Measurements from ENCODE around the gene IRX6. TPM values are rescaled to one million over a fixed set of nuclear protein-coding genes. Genes with fewer than 3 reads are reported as not detected.

IRX6 gene
- total and polyA plus RNA-seq, 2 of the 8 experiments (the other 6 are each of a cell fraction or from before 2014, with no cell fraction given): 0.61 TPM; not detected in 1

DNA sequence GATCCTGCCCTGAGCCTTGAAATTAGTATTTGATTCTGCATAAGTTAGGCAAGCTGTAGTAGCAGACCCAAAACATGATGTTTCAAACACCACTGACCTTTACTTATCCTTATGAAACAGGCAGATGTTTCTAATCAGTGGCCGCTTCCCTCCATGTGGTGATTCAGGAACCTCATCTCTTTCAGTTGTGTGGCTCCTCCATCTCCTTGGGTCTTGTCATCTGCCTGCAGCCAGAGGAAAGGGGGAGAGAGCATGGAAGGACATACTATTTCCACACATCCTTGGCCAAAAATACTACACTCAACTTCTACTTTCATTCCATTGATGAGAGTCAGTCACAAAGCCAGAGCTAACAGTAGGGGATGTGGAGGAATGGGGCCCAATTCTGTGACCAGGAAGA lies 41.6 kb upstream of the IRX6 start:
- Histone ChIP-seq H3K9ac (replicated peaks in 1 of 4; ENCODE audit: extremely low read depth in 1 of 4, low read depth in 3 of 4, low read length in 3 of 4) (no peak overlapping the region), H3K4me3 (ENCODE audit: extremely low read depth in 1 of 4, insufficient read depth in 2 of 4, low read depth in 3 of 4, low read length in 4 of 4) (no peak overlapping the region), H2BK15ac (ENCODE audit: low read length) (no peak overlapping the region), H2BK20ac (ENCODE audit: low read length) (no peak overlapping the region), H3K79me2 (ENCODE audit: control insufficient read depth in 1 of 2, insufficient read depth in 2 of 2, low read length in 2 of 2) (no peaks in the 10 kb centered on the region), H4K20me1 (replicated peaks in 1 of 2; ENCODE audit: control insufficient read depth in 1 of 2, insufficient read depth in 2 of 2, low read length in 2 of 2) (no peaks in the 10 kb centered on the region), H4K5ac (ENCODE audit: insufficient read length, low read depth, low read length) (no peak overlapping the region), H3K56ac (replicated peaks; ENCODE audit: insufficient read length, low read depth, low read length) (no peak overlapping the region), H3K4me2 (ENCODE audit: insufficient read depth in 1 of 2, low read depth in 2 of 2, low read length in 2 of 2) (no peak overlapping the region), H2BK120ac (replicated peaks; ENCODE audit: low read depth, low read length) (no peak overlapping the region), H3K9me3 (ENCODE audit: insufficient read depth in 2 of 2, low read depth in 1 of 2, low read length in 1 of 2) (no peaks in the 10 kb centered on the region), H3K36me3 (ENCODE audit: control insufficient read depth in 2 of 4, insufficient read depth in 4 of 4, low read length in 3 of 4) (no peaks in the 10 kb centered on the region), H3K23ac (ENCODE audit: insufficient read length) (no peak overlapping the region), H3K27me3 (replicated peaks in 1 of 4; ENCODE audit: control insufficient read depth in 3 of 4, extremely low read depth in 1 of 4, insufficient read depth in 3 of 4, low read length in 3 of 4) (no peaks in the 10 kb centered on the region), H3K14ac (ENCODE audit: insufficient read length) (no peak overlapping the region), H2BK12ac (ENCODE audit: low read depth, low read length) (no peak overlapping the region), H3K4ac (replicated peaks; ENCODE audit: insufficient read length, low read depth, low read length) (no peak overlapping the region), H3K18ac (ENCODE audit: extremely low read depth, low read length) (no peak overlapping the region), H2AFZ (ENCODE audit: low read length) (no peak overlapping the region), H2AK5ac (ENCODE audit: low read depth, low read length) (no peak overlapping the region), H4K91ac (replicated peaks; ENCODE audit: insufficient read length, low read length) (no peak overlapping the region), H4K8ac (ENCODE audit: extremely low read depth, insufficient read depth, low read length) (no peak overlapping the region), H2BK5ac (ENCODE audit: low read depth, low read length) (no peak overlapping the region), H3K79me1 (ENCODE audit: low read depth, low read length) (no peaks in the 10 kb centered on the region), H3K4me1 (replicated peaks in 1 of 4; ENCODE audit: control insufficient read depth in 3 of 4, insufficient read depth in 4 of 4, low read length in 3 of 4) (peaks cover 0 to 8% (median 3%) of the 10 kb centered on the region in 4 experiments; a peak in 2 of 7 replicates), H3K27ac (ENCODE audit: low read depth, low read length) (no peak overlapping the region), H3K23me2 (ENCODE audit: low read depth, low read length) (no peaks in the 10 kb centered on the region)
- FAIRE-seq (no peak), DNase-seq (ENCODE audit: low read depth in 1 of 2, low spot score in 2 of 2) (no peak)
- ChIA-PET CTCF (ENCODE audit: partially characterized antibody) (interaction anchor here (1.2 kb wide), 1 partner anchor 89 kb away, joined by 3 read pairs; no protein-coding TSS in a partner anchor), POLR2A (ENCODE audit: partially characterized antibody) (no interaction called here)
- 86% methylated on average over 1 of the region's 1 CpG; no CpG with 5 or more reads in 1 of the 2 experiments for WGBS, 2 experiments (ENCODE audit: extremely low coverage in 1 of 2, insufficient coverage in 1 of 2, insufficient read length in 1 of 2, insufficient replicate concordance in 2 of 2, low coverage in 1 of 2, low lambda C conversion rate in 2 of 2, missing lambda C conversion rate in 1 of 2)
- no peak for TF ChIP-seq CHD1 (IDR thresholded peaks at IDR 0.05; ENCODE audit: low read depth, low read length)
- no peak for TF ChIP-seq CTCF (IDR thresholded peaks at IDR 0.05; ENCODE audit: control extremely low read depth in 1 of 3, insufficient read depth in 1 of 3, low read depth in 1 of 3, low read length in 3 of 3)
- TF ChIP-seq RNF2 (IDR thresholded peaks at IDR 0.05; ENCODE audit: borderline replicate concordance, low read depth, low read length, missing control alignments, poor library complexity, severe bottlenecking): no peak
- TF ChIP-seq FOSL1 (IDR thresholded peaks at IDR 0.05; ENCODE audit: insufficient read depth, low read depth, low read length): no peak
- TF ChIP-seq SAP30 (IDR thresholded peaks at IDR 0.05; ENCODE audit: insufficient read depth, insufficient replicate concordance, low read length): no peak
- TF ChIP-seq, protein P1, sequence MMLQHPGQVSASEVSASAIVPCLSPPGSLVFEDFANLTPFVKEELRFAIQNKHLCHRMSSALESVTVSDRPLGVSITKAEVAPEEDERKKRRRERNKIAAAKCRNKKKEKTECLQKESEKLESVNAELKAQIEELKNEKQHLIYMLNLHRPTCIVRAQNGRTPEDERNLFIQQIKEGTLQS (IDR thresholded peaks at IDR 0.05; ENCODE audit: insufficient read depth, low read depth, low read length): no peak
- no peak for TF ChIP-seq POU5F1 (IDR thresholded peaks at IDR 0.05; ENCODE audit: low read depth, low read length)
- no peak for TF ChIP-seq CEBPB (IDR thresholded peaks at IDR 0.05; ENCODE audit: low read depth, low read length)
- TF ChIP-seq TEAD4 (IDR thresholded peaks at IDR 0.05; ENCODE audit: low read depth, low read length): no peak
- TF ChIP-seq GABPA (IDR thresholded peaks at IDR 0.05; ENCODE audit: borderline replicate concordance, insufficient read depth, low read length): no peak
- TF ChIP-seq POLR2A (IDR thresholded peaks at IDR 0.05; ENCODE audit: control extremely low read depth in 1 of 2, low read depth in 2 of 2, low read length in 2 of 2): no peak
